Stimulated activated CD8-positive, alpha-beta memory T cell treated with anti-CD3 and anti-CD28 coated beads, Interleukin-7, amount 100 ng/mL, for 1 hour (primary cell): Measurements from ENCODE around the gene POLR2J.

Experiments
- DNase-seq, 2 donors: peaks; one replicate each; pipeline ENCODE4 v3.0.0-alpha.2; 2020; ENCODE audit warnings: low read depth in 2 of 2

POLR2J gene

GRCh38 chr7:102436118-102436517 lies 42.6 kb downstream of the POLR2J start:
- no peak for DNase-seq

DNA sequence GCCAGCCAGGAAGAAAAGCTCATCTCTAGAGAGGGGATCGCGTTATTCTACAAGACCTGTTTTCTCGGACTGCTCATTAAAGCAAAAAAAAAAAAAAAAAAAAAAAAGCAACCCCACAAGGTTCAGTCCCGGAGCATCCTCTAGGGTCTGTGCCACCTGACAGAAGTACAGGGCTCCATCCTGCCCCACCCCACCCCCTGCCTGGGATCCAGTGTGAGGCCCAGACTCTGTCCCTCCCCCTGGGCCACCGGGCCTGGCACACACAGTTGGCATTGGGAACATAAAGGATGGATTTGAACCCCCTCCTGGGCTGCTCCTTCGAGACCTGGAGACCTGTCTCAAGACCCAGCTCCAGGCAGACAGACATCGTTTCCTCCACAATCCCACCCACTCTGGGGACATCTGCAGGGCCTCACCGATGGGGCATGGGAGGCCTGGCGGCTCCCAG lies 44.7 kb downstream of the POLR2J start:
- no peak for DNase-seq

DNA sequence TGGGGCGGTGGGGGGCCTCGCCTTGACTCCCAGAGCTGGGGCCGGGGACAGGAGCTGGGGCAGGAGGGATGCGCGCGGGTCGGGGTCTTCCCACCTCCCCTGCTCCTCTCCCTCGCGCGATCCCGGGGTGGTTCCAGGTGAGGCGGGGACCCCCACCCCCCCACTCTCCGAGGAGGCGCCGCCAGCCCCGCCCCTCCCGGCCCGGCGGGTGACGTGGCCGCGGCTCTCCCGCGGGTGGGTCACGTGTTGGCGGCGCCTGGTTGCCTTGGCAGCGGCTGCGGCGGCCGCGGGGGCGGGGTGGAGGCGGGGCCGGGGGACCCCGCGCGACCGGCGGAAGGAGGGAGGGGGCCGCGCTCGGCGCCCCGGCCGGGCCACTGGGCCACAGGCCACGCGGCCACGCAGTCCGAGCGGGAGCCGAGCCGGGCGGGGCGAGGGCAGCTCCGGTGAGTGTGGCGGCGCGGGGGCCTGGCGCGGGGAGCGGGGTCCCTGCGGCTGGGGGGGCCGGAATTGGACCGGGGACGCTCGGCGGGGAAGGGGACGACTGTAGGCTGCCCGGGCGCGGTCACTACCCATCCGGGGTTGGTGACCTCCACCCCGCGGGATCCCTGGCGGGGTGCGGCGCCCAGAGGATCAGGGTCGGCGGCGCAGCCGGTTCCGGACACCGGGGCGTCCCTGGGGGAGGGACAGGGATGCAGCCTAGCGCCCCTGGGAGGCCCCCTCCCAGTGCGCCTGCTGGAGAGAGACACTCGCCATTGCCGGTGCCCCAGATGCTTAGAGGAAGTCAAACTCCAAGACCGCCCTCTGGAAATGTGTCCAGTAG lies 45.3 kb downstream of the POLR2J start, which contains the start of gene ORAI2:
Gene ORAI2 (plus strand): TSS at position 357 of the 820 bp plus-strand sequence. CDS start 5,382 bp downstream, outside the sequence.
- peak; percentile 80 for DNase-seq

GRCh38 chr7:102432442-102433218 lies 46.1 kb downstream of the POLR2J start:
- DNase-seq, result no peak

DNA sequence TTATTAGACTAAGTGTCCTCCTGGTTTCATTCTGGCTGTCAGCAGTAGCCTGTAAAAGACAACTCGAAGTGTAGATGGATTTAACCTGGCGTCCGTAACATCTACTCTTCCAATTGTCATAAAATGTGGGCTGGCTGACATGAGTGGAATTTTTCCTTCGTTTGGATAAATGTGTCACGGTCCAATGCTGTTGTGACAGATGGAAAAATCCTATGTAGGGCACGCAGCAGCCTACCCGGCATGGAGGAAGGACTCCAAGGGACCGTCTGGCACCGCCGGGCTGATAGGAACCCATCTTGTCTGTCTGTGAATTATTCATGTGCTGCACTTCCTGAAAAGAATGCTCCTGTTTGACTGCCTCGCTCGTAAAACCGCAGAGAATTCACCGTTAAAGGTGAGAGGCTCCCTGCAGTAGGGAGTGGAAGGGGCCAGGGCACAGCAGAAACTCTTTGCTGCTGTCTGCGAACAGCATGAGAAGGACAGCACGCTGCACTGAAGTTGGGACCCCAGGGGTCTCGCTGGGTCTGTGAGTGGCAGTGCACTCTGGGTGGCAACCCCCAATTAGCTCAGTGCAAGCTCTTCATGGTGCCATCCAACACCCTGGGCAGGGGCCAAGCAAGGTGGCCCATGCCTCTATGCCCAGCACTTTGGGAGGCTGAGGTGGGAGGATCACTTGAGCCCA lies 47.0 kb downstream of the POLR2J start:
- peak in 1 of 2 donors; percentile 15 for DNase-seq

GRCh38 chr7:102429141-102429899 lies 49.4 kb downstream of the POLR2J start:
- DNase-seq, result no peak

DNA sequence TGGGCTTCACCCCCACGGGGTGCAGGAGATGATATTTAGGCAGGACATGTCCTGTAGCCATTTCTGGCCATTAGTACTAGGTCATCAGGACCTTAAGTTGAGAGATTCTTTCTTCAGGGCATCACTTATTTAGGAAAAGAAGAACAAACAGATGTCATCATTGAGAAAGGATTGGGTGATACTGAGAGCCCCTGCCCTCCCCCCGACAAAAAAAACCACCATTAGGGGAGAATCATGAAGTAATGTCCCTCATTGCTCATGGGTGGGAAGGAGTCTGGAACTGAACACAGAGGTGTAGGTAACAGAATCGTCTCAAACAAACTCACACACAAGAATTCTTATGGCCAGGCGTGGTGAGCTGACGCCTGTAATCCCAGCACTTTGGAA lies 51.7 kb downstream of the POLR2J start:
- DNase-seq, result no peak

DNA sequence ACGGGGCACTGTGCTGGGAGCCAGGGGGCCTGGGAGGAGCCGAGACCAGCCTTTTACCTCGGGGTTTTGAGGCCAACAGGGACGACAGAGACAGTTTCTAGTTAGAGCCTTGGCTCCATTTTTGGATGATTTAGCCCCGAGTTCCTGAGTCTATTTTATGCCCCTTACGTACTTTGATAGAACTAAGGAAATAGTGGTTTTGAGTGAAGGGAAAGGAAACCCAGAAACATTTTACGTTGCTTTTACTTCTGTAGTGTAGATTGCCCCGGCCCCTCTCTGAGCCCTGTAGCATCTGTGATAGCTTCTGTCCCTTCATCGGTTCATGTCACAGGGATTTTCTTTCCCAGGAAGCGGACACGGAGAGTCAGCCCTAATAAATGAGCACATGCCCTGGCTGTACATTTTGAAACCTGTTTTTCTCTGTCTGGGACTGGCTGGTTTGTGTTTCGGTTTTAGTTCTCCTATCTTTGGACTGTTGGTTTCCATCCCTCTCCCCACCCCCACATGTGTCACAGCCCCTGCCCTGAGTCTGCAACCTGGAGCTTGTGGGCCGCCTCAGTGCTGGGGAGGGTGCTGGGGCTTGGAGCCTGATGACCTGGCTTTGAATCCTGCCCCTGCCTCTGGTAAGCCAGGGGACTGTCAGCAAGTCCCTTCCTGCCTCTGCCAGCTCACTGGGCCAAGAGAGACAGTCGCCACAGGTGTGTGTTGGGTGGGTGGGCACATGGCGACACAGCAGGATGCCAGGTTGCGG lies 52.3 kb downstream of the POLR2J start:
- DNase-seq, result peak in 1 of 2 donors; percentile 26

DNA sequence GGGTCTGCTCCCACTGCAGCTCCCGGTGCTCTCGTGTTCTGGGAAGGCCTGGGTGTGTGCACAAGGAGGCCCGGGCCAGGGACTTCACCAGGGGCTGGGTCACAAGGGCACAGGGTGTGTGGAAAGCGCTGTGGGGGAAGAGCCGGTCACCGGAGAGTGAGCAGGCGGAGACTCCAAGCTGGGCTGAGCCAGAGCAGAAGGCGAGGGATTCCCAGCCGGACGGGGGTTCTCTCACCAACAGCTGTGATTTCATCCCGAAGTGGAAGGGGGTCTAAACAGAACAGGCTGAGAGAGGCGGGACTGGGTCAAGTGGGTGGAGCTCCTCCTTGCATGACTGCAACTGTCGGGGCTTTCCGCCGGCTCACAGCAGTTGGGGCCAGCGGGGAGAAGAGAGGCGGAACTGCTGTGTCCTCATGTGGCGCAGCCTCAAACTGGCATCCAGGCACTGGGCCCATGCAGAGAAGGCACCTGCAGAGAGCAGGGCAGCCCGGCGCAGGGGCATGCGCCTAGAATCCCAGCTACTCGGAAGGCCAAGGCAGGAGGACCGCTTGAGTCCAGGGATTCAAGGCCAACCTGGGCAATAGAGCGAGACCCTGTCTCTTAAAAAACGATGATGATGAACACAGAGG lies 53.0 kb downstream of the POLR2J start:
- peak; percentile 54 to 66 for DNase-seq

GRCh38 chr7:102424787-102425218 lies 53.9 kb downstream of the POLR2J start:
- no peak for DNase-seq

DNA sequence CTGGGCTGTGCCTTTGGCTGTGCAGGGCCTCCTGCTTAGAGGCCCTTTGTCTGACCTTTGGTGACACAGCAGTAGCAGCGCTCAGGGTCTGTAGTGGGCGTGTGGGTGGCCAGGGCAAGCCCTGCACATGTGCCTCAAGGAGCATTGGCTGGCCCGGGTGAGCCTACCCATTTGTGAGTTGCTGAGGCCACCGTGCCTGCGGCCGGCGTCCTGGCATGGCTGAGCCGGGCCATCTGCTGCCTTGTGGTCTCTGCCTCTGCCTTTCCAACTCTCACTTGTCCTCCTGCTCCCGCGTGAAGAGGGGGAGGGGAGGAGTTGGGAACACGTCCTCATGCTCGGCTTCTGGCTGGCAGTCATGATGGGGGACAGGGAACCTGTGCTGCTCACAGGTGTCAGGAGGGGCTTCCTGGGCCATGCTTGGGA lies 54.6 kb downstream of the POLR2J start:
- no peak for DNase-seq
